DND-41 (cell line): ENCODE results near the gene MYO16.

ENCODE experiments used
- CTCF ChIP-seq: IDR thresholded peaks from 2 replicates; pipeline ENCODE4 v1.5.1; 2012; ENCODE audit warnings: borderline replicate concordance, low read length, moderate library complexity, mild to moderate bottlenecking; ENCODE audit not compliant: poor library complexity, severe bottlenecking; ENCODE audit errors: extremely low read depth
- EZH2 ChIP-seq: IDR thresholded peaks from 3 replicates; pipeline ENCODE4 v1.6.1; 2012; ENCODE audit warnings: borderline replicate concordance, low read depth, mild to moderate bottlenecking, moderate library complexity, low read length, inconsistent platforms; ENCODE audit not compliant: severe bottlenecking

- TF ChIP-seq CTCF (no peak), EZH2 (no peak)
These were observed 350.8 kb downstream of the MYO16 start for GRCh38 chr13:108980237-108980636.
